HG03139 (cell line): ENCODE results near the gene SPON2.

Source experiments
- ATAC-seq: cut with Tn5 transposase; IDR thresholded peaks from one replicate; pipeline ENCODE4 v1.9.1; 2021; ENCODE audit not compliant: unreplicated experiment

The SPON2 gene

DNA sequence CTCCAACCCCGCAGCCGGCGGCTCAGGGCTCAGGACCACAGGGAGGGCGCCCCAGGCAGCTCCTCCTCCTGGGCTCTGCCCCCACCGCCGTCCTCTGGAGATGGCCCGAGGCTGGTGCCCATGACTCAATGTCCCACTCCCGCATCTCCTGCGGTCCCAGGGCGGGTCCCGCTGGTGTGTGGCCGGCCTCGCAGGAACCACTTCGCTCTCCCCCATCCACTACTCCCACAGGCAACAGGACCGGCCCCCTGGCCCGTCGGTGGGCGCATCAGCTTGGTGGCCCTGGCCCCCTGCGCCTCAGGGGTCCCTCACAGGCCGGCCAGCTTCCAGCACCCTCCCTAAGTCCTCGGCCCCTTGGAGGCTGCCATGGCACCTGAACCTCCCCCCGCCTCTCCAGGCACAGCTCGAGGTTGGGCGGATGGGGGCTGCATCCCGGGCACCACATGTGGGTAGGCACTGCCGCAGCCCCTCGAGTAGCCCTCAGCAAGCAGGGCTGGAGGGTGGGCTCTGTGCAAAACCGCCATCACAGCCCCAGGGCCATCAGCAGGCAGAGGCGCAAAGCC lies 22.8 kb upstream of the SPON2 start:
- ATAC-seq, result no peak

DNA sequence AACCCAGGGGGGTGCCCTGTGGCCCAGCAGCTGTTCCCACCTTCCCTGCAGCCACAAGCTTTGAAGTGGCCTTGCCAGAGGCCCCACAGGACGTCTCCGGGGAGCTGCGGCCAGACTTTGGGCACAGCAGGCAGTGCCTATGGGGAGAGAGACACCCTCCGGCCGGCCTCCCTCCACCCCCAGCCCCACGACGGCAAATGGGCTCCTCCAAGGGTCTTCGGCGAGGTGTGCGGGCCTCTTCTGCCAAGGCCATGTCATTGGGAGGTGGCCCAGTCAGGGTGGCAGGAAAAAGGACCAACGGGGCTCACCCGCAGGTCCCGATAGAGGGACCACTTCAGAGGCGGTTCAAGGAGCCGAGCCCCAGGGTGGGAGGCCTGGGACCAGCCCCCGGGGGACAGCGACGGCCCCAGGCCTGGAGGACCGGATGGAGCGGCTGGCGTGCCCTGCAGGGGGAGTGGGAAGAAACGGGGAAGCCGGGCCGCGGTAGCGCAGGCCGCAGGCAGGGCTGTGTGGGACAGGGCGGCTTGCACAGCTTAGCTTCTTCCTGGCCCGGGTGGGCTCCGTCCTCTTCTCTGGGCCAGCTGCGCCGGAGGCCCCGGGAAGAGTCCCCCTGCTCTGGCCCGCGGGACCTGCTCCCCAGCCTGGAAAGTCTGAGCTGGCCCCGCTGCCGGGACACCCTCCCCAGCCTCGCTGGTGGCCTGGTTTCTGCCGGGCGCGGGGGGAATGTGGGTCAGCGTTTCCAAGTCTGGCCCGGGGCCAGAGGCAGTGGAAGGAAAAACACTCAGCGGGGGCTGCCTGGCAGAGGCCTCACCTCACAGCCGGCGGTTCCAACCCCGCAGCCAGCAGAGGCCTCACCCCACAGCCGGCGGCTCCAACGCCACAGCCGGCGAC lies 21.9 kb upstream of the SPON2 start:
- ATAC-seq, result no peak

DNA sequence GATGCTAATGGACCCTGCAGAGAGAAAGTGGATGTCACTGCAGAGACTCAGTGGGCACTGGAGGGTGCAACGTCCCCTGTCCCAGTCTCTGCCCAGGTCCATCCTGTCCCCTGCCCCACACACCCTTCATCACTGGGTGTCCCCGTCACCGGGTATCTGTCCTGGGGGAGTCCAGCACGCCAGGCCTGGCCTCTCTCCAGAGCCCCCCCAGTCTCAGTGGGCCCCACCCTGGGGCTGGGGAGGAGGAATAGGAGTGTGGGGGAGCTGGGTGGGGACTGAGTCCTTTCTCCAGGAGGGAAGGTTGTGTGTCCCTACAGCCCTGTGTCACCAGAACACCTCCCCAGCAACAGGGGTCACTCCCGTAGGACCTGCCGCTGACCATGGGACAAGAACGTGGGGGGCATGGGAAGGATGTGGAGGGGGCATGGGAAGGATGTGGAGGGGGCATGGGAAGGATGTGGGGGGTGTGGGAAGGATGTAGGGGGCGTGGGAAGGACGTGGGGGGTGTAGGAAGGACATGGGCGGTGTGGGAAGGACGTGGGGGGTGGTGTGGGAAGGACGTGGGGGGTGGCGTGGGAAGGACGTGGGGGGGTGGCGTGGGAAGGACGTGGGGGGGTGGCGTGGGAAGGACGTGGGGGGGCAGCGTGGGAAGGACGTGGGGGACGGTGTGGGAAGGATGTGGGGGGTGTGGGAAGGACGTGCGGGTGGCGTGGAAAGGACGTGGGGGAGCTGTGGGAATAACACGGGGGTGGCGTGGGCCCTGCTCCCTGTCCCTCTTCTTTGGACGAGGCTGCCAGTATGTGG lies 21.0 kb upstream of the SPON2 start:
- no peak for ATAC-seq

DNA sequence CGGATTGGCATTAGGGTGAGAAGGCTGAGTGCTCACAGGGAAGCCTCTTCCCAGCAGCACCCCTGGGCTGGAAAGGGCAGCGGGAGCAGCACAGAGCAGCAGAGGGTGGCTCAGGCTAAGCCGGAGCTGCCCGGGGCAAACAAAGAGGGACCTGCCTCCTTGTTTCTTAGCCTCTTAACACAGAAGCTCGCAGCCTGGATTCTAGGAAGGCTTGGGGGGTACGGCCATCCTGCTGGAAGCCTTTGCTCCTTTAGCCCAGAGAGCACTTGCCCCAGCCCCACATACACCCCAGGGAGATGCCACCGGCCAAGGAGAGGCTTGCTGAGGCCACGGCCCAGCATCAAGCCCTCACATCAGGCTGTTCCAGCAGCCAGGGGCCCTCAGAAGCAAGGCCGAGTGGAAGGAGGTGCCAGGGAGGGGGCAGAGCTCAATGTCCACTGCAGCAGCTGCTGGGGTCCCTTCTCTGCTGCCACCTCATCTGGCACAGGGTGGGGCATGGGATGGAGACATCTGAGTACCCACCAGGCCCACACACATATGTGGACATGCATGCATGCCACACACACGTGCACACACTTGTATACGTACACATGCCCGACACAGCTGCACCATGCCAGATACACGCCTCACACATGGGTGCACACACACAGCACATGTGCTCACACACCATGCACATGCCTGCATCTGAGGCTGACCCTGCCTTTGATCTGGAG lies 20.3 kb upstream of the SPON2 start:
- no peak for ATAC-seq

DNA sequence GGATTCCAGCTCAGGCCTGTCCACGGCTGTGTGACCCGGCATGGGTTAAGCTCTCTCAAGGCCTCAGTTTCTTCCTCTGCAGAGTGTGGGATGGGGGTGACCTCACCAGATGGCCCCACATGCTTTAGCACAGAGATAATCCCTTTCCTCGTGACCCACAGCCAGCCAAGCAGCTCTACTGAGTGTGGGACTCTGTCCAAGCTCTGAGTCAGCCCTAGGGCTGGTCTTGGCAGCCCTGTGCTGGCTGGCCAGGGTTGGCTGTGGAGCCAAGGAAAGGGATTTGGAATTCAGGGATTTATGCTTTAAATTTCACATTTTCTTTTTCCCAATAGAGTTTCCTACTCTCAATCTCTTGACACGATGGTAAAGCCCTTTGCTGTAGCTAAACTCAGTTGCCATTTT lies 19.7 kb upstream of the SPON2 start:
- no peak for ATAC-seq

DNA sequence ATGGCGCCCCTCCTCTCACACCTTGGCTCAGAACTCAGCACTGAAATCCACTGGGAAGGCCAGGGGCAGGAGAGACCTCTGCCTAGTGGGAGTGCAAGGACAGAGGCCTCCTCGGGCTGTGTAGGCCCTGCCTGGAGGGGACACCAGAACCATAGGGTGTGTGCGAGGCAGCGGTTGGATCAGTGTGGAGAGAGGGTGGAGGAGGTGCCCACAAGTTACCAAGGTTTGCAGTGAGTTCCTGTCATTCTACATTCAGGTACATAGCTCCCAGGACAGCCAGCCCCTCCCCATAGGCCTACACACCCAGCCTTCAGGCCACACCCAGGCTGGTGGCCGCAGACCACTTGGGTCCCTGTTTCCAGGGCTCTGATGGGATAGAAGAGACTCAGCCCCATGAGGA lies 19.2 kb upstream of the SPON2 start:
- no peak for ATAC-seq

DNA sequence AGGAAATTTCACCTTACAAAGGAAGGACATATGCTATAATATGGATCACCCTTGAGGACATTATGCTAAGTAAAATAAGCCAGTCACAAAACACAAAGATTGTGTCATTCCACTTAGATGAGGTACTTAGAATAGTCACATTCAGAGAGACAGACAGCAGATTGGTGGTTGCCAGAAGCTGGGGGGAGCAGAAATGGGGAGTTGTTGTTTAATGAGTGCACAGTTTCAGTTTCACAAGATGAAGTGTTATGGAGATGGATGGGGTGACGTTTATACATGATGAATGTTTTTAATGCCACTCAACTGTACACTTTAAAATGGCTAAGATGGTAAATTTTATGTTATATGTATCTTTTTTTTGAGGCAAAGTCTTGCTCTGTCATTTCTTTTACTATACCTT lies 14.8 kb upstream of the SPON2 start:
- ATAC-seq, result no peak

DNA sequence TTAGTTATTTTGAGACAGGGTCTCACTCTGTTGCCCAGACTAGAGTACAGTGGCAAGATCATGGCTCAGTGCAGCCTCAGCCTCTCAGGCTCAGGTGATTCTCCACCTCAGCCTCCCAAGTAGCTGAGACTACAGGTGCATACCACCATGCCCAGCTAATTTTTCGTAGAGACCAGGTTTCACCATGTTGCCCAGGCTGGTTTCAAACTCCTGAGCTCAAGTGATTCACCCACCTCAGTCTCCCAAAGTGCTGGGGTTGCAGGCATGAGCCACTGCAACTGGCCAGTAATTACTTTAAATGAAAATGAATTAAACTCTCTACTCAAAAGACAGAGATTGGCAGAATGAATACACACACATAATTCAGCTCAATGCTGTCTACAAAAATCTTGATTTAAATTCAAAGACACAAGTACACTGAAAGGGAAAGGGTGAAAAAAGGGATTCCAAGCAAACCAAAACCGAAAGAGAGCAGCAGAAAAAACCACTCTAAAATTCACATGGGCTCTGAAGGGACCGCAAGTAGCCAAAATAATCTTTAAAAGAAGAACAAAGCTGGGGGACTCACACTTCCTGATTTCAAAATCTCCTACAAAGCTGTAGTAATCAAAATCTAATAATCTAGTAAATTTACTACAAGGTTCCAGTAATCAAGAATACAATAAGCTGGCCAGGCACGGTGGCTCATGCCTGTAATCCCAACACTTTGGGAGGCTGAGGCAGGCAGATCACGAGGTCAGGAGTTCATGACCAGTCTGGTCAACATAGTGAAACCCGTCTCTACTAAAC lies 11.8 kb upstream of the SPON2 start:
- ATAC-seq, result no peak

DNA sequence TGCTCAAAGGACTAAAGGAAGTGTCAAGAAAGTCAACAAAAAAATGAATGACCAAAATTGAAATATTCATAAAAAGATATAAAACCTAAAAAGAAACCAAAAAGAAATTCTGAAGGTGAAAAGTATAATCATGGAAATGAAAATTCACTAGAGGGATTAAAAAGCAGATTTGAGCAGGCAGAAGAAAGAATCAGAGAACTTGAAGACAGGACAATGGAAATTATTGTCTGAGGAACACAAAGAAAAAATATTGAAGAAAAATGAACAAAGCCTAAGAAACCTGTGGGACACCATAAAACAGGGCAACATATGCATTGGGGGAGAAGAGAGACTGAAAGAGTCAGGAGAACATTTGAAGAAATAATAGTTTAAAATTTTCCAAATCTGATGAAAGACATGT lies 9.9 kb upstream of the SPON2 start:
- no peak for ATAC-seq

DNA sequence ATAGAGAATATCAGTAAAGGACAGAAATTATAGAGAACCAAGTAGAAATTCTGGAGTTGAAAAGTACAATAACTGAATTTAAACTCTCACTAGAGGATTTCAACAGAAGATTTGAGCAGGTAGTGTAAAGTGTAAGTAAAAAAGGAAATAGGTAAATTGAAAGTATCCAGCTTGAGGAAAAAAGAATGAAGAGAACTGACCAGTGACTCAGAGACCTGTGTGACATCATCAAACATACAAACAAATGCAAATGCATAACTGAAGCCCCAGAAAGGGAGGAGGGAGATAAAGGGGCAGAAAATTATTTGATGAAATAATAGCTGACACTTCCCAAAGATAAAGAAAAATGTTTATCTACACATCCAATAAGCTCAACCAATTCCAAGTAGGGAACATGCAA lies 8.3 kb upstream of the SPON2 start:
- no peak for ATAC-seq

DNA sequence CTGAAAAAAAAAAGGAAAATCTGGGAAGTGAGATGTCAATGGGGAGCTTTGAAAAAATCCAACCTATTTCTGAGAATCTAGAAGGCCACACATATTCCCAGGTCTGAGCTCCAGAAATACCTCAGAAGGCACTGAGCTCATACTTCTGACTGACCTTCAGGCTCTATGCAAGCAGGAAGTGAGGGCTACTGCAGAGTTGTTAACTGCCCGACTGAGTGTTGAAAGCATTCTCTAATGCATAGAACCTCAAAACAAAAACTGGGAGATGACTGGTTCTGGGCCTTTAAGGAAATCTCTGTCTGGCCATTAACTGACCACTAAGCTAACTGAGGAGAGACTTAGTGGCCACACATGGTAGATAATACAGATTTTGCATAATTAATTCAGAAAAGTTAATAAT lies 7.6 kb upstream of the SPON2 start:
- ATAC-seq, result no peak

DNA sequence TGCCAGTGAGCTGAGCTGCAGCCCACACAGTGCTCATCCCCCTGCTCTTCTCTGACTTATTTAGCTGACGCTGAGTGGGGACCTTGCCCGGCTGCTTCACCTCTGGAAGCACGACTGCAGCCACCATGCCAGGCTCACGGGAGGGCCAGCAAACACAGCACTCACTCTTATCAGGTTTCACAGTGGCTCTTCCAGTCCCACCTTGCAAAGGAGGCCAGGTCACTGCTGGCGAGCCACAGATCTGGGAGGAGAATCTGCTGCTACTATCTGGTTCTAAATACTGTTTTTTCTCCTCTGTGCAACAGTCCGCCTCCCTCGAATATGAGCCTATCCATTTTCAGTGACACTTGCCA lies 6.7 kb upstream of the SPON2 start:
- ATAC-seq, result no peak

DNA sequence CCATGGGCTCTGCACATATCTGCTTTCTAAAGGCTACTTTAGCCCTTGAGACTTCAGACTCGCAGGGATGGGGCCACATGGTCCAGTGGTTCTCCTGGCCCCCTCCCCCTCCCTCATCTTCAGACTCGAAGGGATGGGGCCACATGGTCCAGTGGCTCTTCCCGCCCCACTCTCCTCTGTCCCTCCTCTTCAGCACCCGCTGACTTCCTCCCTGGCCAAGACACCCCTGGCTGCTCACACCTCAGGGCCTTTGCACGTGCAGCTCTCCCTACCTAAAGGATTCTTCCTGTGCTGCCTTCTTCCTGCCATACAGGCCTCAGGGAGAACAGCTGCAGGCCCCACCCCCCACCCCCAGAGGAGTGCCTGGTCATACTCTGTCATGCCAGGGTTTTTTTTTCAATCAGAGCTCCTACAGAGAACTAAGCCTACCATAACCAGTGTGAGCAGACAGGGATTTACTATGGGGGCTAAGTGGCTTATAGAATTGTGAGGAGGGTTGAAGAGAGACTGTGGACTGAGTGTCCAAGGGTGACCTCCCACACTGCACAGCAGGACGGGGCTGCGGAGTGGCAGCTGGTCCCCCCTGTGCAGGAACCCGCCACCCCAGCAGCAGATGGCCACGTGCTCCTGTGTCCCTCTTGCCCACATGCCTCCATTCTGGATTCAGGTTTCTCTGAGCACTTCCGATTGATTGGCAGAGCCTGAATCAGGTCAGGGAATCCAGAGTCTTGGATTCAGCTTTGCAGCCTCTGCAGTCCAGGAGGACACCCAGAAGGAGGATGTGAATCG lies 6.1 kb upstream of the SPON2 start:
- no peak for ATAC-seq

DNA sequence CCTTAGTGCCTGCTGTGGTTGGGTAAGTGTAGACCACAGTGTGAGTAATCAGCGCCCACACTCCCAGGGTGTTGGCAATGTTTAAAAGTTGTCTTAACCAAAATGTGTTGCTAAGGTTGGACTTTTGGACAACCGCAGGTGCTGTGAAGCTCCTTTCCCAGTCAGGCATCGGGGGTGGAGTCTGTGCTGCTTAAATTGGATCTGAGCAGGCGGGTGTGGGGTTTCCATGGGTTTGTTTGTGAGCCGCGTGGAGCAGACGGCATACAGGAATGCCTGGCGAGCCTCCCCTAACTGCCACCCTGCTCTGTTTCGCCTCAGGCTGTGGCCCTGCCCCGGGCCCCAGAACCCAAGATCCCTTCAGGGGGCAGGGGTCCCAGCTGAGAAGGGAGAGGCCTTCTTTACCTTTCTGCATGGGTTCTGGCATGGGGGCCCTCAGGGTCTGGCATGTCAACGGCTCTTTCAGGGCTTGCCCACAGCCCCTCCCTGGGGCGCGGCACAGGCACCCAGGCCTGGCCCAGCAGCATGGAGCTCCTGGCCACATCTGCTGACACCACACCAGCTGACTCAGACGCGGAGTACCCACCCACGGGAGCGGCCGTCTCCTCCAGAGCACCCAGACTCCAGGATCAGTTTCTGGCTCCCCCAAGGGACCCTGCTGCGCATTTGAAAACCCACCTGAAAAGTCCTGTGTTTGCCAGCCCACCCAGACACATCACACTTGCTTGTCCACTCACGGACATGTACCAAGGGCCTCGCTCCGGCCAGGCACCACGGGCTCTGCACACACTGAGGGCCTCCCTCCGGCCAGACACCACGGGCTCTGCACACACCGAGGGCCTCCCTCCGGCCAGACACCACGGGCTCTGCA lies 5.1 kb upstream of the SPON2 start:
- no peak for ATAC-seq

DNA sequence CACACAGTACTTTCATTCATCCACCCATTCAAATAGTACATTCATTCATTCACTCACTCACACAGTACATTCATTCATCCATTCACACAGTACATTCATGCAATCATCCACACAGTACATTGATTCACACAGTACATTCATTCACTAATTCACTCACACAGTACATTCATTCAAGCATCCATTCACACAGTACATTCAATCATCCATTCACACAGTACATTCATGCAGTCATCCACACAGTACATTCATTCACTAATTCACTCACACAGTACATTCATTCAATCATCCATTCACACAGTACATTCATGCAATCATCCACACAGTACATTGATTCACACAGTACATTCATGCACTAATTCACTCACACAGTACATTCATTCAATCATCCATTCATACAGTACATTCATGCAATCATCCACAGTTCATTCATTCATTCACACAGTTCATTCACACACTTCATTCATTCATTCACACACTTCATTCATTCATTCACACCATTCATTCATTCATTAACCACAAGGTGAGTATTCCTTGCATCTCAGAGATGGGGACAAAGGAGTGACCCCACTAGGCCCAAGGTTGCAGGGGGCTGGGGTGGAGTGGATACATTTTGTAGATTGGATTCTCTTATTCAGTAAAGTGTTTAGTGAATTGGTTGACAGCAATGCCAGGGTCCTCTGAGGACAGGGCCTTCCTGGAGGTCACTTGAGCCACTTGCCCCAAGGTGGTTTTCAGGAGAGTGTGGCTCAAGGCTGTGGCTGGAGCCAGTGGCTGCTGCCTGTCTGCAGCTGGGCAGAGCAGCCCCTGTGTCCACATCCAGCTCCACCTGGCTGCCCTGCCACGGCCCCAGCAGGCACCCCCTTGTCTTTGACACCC lies 4.3 kb upstream of the SPON2 start:
- ATAC-seq, result no peak

DNA sequence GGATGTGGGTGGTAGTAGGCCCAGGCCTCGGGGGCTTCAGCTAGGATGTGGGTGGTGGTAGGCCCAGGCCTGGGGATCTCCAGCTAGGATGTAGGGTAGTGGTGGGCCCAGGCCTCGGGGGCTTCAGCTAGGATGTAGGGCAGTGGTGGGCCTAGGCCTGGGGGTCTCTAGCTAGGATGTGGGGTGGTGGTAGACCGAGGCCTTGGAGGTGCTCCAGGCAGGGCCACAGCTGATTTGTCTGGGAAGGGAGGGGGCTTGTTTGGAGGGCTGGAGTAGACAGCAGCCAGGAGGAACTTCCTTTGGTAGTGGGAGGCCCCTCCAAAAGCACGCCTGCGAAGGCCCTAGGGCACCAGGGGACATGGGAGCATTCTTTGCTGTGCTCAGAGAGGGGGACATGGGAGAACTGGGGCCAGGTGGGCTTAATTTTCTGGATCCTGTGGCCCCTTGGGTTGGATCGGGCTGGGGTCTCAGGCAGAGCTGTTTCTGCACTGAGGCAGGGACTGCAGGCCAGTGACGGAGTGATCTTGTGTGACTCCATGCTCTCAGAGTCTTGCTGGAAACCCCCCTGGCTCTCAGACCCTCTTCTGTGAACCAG lies 3.3 kb upstream of the SPON2 start:
- ATAC-seq, result no peak

DNA sequence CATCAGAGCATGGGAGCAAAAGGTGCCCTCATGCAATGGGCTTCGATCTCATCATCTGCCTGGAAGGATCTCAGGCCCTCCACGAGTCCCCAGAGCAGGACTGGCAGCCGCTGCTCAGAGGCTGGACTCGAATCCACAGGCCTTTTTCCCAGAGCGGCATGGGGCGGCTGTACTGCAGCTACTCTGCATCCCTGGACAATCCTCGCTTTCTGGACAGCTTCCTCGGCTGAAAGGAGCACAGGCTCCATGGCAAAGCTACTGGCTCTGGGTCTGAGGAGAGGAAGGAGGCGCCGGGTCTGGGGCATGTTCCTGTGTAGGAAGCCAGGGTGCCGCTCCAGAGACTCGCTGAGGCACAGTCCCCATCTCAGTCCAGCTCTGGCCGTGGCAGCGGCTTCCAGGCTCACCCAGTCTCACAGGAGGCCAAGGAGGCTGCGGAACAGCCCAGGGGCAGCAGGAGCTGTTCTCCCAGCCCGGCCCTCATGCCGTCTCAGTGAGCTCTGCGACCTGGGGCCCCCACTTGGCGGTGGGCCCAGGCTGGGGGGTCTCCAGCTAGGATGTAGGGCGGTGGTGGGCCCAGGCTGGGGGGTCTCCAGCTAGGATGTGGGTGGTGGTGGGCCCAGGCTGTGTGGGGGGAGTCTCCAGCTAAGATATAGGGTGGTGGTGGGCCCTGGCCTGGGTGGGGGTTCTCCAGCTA lies 2.7 kb upstream of the SPON2 start:
- ATAC-seq, result no peak
